ENCODE data around the gene TTC7B.

The TTC7B gene

DNA sequence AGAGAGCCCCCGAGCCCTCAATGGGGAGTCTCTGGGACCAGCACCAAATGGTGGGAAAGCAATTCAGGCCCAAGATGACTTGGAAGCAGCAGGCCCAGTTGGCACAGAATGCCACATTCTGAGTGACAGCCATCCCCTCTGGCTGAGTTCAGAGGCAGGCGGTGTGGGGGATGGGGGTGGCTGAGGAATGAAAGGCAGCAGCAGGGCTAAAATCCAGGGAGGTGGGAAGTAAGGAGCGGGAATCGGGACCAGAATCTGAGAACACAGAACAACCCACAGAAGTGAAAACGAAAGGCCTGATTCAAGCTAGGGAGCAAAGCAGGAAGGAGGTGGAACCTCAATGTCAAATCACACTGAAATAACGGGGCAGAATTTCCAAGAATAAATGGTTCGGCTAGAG is 248.2 kb downstream of the TTC7B start:
- Histone ChIP-seq H3K27me3 (ENCODE audit: insufficient read depth, low read length) (no peaks in the 10 kb centered on the region), H3K4me1 (ENCODE audit: insufficient read depth, low read length, severe bottlenecking) (no peaks in the 10 kb centered on the region), H4K20me1 (ENCODE audit: insufficient read depth, low read length) (no peaks in the 10 kb centered on the region), H3K9me3 (ENCODE audit: low read length) (no peaks in the 10 kb centered on the region), H2AFZ (ENCODE audit: low read length) (no peak overlapping the region), H3K79me2 (ENCODE audit: insufficient read depth, low read length) (no peaks in the 10 kb centered on the region), H3K4me2 (ENCODE audit: low read length) (no peak overlapping the region), H3K9me2 (ENCODE audit: low read depth, low read length) (no peaks in the 10 kb centered on the region), H3K27ac (ENCODE audit: low read depth, low read length, poor library complexity, severe bottlenecking) (no peak overlapping the region), H3K9ac (ENCODE audit: low read length) (no peak overlapping the region), H3K36me3 (ENCODE audit: insufficient read depth, low read length) (no peaks in the 10 kb centered on the region), H3F3A (ENCODE audit: insufficient read depth, low read length) (no peaks in the 10 kb centered on the region), H3K4me3 (ENCODE audit: low read depth, low read length, poor library complexity, severe bottlenecking) (no peak overlapping the region)
- TF ChIP-seq EZH2 (IDR thresholded peaks at IDR 0.05; ENCODE audit: borderline replicate concordance, low read length) (no peak), CTCF (IDR thresholded peaks at IDR 0.05; ENCODE audit: low read length) (no peak)

- Histone ChIP-seq H3K79me2 (ENCODE audit: insufficient read depth, low read length) (no peaks in the 10 kb centered on the region), H3F3A (ENCODE audit: insufficient read depth, low read length) (no peaks in the 10 kb centered on the region), H3K4me1 (ENCODE audit: insufficient read depth, low read length, severe bottlenecking) (no peaks in the 10 kb centered on the region), H3K4me2 (ENCODE audit: low read length) (no peak overlapping the region), H3K9ac (ENCODE audit: low read length) (no peak overlapping the region), H3K27ac (ENCODE audit: low read depth, low read length, poor library complexity, severe bottlenecking) (no peak overlapping the region), H4K20me1 (ENCODE audit: insufficient read depth, low read length) (no peaks in the 10 kb centered on the region), H3K9me3 (ENCODE audit: low read length) (no peaks in the 10 kb centered on the region), H3K4me3 (ENCODE audit: low read depth, low read length, poor library complexity, severe bottlenecking) (no peak overlapping the region), H3K36me3 (ENCODE audit: insufficient read depth, low read length) (no peaks in the 10 kb centered on the region), H3K27me3 (ENCODE audit: insufficient read depth, low read length) (no peaks in the 10 kb centered on the region), H3K9me2 (ENCODE audit: low read depth, low read length) (no peaks in the 10 kb centered on the region), H2AFZ (ENCODE audit: low read length) (no peak overlapping the region)
- no peak for TF ChIP-seq EZH2 (IDR thresholded peaks at IDR 0.05; ENCODE audit: borderline replicate concordance, low read length)
- TF ChIP-seq CTCF (IDR thresholded peaks at IDR 0.05; ENCODE audit: low read length) = no peak
Measured at GRCh38 chr14:90567191-90567590, 249.0 kb downstream of the TTC7B start.

- Histone ChIP-seq H3K4me3 (ENCODE audit: low read depth, low read length, poor library complexity, severe bottlenecking) (no peak overlapping the region), H3K79me2 (ENCODE audit: insufficient read depth, low read length) (no peaks in the 10 kb centered on the region), H3K4me1 (ENCODE audit: insufficient read depth, low read length, severe bottlenecking) (no peaks in the 10 kb centered on the region), H3F3A (ENCODE audit: insufficient read depth, low read length) (no peaks in the 10 kb centered on the region), H4K20me1 (ENCODE audit: insufficient read depth, low read length) (no peaks in the 10 kb centered on the region), H3K9me3 (ENCODE audit: low read length) (no peaks in the 10 kb centered on the region), H3K36me3 (ENCODE audit: insufficient read depth, low read length) (no peaks in the 10 kb centered on the region), H2AFZ (ENCODE audit: low read length) (no peak overlapping the region), H3K9ac (ENCODE audit: low read length) (no peak overlapping the region), H3K9me2 (ENCODE audit: low read depth, low read length) (no peaks in the 10 kb centered on the region), H3K27ac (ENCODE audit: low read depth, low read length, poor library complexity, severe bottlenecking) (no peak overlapping the region), H3K27me3 (ENCODE audit: insufficient read depth, low read length) (no peaks in the 10 kb centered on the region; the same call in 1 of the 2 replicates), H3K4me2 (ENCODE audit: low read length) (no peak overlapping the region)
- TF ChIP-seq CTCF (IDR thresholded peaks at IDR 0.05; ENCODE audit: low read length) = no peak
- no peak for TF ChIP-seq EZH2 (IDR thresholded peaks at IDR 0.05; ENCODE audit: borderline replicate concordance, low read length)
Measured at GRCh38 chr14:90566481-90566880, 249.7 kb downstream of the TTC7B start.
